CD4-positive, CD25-positive, alpha-beta regulatory T cell (primary cell): ENCODE results near the gene SERTAD1. TPM values are rescaled to one million over a fixed set of nuclear protein-coding genes. Genes with fewer than 3 reads are reported as not detected.
"Not testable (repeated sequence)": the region's sequence is repeated elsewhere in the genome, so short reads cannot be mapped to it uniquely, and the experiment has no call there.

Experiments used
- ATAC-seq, 2 donors: fragments of 150-1000 bp; cut with Tn5 transposase; one replicate each; pipeline ENCODE4 v1.10.0; 2021; ENCODE audit warnings: low read depth in 2 of 2, moderate number of reproducible peaks in 2 of 2, moderate library complexity in 1 of 2
- DNase-seq, 3 donors: peaks; one replicate each; pipeline versions ENCODE4 v3.0.0 to v3.0.0-alpha.2; 2012 to 2022; ENCODE audit warnings: mixed read lengths in 1 of 3
- H3K27ac ChIP-seq: one replicate; pipeline ENCODE4 v1.7.0; 2013; ENCODE audit warnings: mild to moderate bottlenecking, low read length; ENCODE audit not compliant: insufficient read depth, poor library complexity, severe bottlenecking
- H3K27me3 ChIP-seq: one replicate; pipeline ENCODE4 v1.7.0; 2013; ENCODE audit warnings: low read length; ENCODE audit not compliant: control insufficient read depth, insufficient read depth
- H3K36me3 ChIP-seq: one replicate; pipeline ENCODE4 v1.7.0; 2013; ENCODE audit warnings: mild to moderate bottlenecking, low read length, moderate library complexity; ENCODE audit not compliant: control insufficient read depth, insufficient read depth
- H3K4me1 ChIP-seq: 2 replicates; pipeline ENCODE4 v1.7.0; 2013; ENCODE audit warnings: mild to moderate bottlenecking, low read length; ENCODE audit not compliant: insufficient read depth, control insufficient read depth, poor library complexity, severe bottlenecking
- H3K4me3 ChIP-seq: one replicate; pipeline ENCODE4 v1.7.0; 2013; ENCODE audit warnings: low read depth, mild to moderate bottlenecking, low read length, moderate library complexity
- H3K9me3 ChIP-seq, 2 experiments: 1 replicate in 1 of 2; 2 replicates in 1 of 2; pipeline ENCODE4 v1.7.0; 2013; ENCODE audit warnings: low read length in 2 of 2, mild to moderate bottlenecking in 1 of 2, moderate library complexity in 1 of 2; ENCODE audit not compliant: control insufficient read depth in 2 of 2
- H3K27ac Mint-ChIP-seq, 3 donors: one replicate each; pipeline ENCODE4 v1.8.0; 2020 to 2022; ENCODE audit warnings: mild to moderate bottlenecking in 3 of 3, mixed read lengths in 3 of 3, moderate library complexity in 2 of 3
- H3K27me3 Mint-ChIP-seq: one replicate; pipeline ENCODE4 v1.8.0; 2022; ENCODE audit warnings: mild to moderate bottlenecking, mixed read lengths
- H3K36me3 Mint-ChIP-seq: one replicate; pipeline ENCODE4 v1.8.0; 2020; ENCODE audit warnings: mixed read lengths
- H3K4me1 Mint-ChIP-seq, 4 donors: one replicate each; pipeline ENCODE4 v1.8.0; 2020 to 2022; ENCODE audit warnings: mixed read lengths in 4 of 4, mild to moderate bottlenecking in 1 of 4
- H3K4me3 Mint-ChIP-seq, 4 donors: one replicate each; pipeline ENCODE4 v1.8.0; 2020 to 2022; ENCODE audit warnings: mild to moderate bottlenecking in 4 of 4, mixed read lengths in 4 of 4, moderate library complexity in 3 of 4
- H3K9me3 Mint-ChIP-seq, 7 donors: one replicate each; pipeline ENCODE4 v1.8.0; 2020 to 2022; ENCODE audit warnings: mixed read lengths in 7 of 7, mild to moderate bottlenecking in 3 of 7, moderate library complexity in 2 of 7
- polyA plus RNA-seq, 4 donors: library from polyadenylated mRNA; unstranded; fragments of 300-500 nt; fragmentation: Illumina TruSeq; gene quantifications; one replicate each; pipeline ENCODE4 v1.2.3, GENCODE V29; 2021
- total RNA-seq: library from RNA; stranded (reverse); gene quantifications from one replicate; pipeline ENCODE4 v1.2.3, GENCODE V29; 2022

SERTAD1 gene
- total and polyA plus RNA-seq, 5 donors from 2014 or later, result 5.5 to 17.0 (median 6.1) TPM

DNA sequence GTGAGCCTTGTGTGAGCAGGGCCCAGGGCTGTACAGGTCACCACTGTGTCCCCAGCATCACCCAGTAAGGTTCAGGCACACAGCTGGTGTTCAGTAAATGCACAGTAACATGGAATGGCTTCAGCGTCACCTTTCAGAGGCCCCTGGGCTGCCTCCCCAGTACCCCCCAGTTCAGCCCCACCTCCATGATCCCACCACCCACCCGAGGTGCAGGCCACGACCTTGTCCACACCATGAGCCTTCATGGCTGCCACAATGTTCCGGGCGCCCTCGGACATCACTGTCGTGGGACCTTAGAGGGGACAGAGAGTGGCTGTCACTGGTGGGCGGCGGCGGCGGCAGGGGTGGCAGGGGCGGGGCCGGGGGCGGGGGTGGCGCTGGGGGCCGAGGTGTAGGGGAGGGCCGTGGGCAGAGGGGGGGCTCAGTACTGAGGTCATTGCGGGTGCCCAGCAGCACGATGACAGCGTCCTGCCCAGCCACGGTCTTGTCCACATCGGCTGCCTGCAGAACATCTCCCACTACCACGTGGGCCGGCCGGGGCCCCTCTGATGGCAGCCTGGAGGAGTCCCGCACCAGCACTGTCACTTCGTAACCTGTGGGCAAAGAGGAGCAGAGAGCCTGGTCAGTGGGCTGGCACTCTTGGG, 32.3 kb upstream of the SERTAD1 start:
- Histone ChIP-seq H3K9me3 (no peaks in the 10 kb centered on the region), H3K27ac (no peak overlapping the region), H3K4me1 (no peaks in the 10 kb centered on the region), H3K4me3 (no peak overlapping the region), H3K36me3 (no peaks in the 10 kb centered on the region), H3K27me3 (no peaks in the 10 kb centered on the region)
- Mint-ChIP-seq H3K27ac (no peak overlapping the region), H3K9me3 (no peaks in the 10 kb centered on the region), H3K27me3 (no peaks in the 10 kb centered on the region), H3K36me3 (no peaks in the 10 kb centered on the region), H3K4me1 (peaks cover 0 to 4% (median under 1%) of the 10 kb centered on the region in 4 donors), H3K4me3 (no peak overlapping the region)
- DNase-seq (no peak), ATAC-seq (no peak)

DNA sequence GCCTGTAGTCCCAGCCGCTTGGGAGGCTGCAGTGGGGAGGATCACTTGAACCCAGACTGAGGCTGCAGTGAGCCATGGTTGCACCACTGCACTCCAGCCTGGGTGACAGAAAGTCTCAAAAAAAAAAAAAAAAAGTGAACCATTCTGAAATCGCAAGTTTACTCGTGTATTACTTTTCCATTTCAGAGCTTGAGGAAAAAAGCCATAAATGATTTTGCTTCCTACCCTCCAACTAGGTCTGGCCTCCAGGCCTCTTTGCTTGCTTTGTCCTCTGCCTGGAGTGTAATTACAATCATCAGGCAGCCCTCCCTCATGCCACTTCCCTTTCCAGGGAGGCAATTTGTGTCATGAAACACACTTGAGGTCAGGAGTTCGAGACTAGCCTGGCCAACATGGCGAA, 31.3 kb upstream of the SERTAD1 start:
- H3K36me3 ChIP-seq, result no peaks in the 10 kb centered on the region
- Mint-ChIP-seq H3K27me3 (no peaks in the 10 kb centered on the region), H3K27ac (no peak overlapping the region), H3K4me3 (no peak overlapping the region), H3K4me1 (peaks cover 0 to 4% (median 0%) of the 10 kb centered on the region in 4 donors), H3K9me3 (no peaks in the 10 kb centered on the region), H3K36me3 (no peaks in the 10 kb centered on the region)
- no peaks in the 10 kb centered on the region for H3K9me3 ChIP-seq
- no peaks in the 10 kb centered on the region for H3K4me1 ChIP-seq
- no peaks in the 10 kb centered on the region for H3K27me3 ChIP-seq
- ATAC-seq, result no peak
- H3K27ac ChIP-seq, result no peak overlapping the region
- DNase-seq, result no peak
- H3K4me3 ChIP-seq, result no peak overlapping the region

DNA sequence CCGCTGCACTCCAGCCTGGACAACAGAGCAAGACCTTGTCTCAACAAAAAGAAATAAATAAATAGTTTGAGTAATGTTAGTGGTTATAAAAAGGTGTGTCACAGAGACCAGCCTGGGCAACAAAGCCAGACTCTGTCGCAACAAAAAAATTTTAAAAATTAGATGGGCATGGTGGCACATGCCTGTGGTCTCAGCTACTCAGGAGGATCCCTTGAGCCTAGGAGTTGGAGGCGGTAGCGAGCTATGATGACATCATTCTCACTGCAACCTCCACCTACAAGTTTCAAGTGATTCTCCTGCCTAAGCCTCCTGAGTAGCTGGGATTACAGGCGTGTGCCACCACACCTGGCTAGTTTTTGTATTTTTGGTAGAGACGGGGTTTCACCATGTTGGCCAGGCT, 28.2 kb upstream of the SERTAD1 start:
- not testable (repeated sequence) for H3K4me3 ChIP-seq, H3K9me3 Mint-ChIP-seq, H3K27ac ChIP-seq, H3K4me1 ChIP-seq, H3K4me1 Mint-ChIP-seq, H3K27ac Mint-ChIP-seq, H3K4me3 Mint-ChIP-seq, H3K27me3 ChIP-seq, ATAC-seq, H3K36me3 ChIP-seq, H3K36me3 Mint-ChIP-seq, H3K27me3 Mint-ChIP-seq, DNase-seq, H3K9me3 ChIP-seq

GRCh38 chr19:40453151-40453735, 27.5 kb upstream of the SERTAD1 start:
- H3K4me1 ChIP-seq, result no peaks in the 10 kb centered on the region
- Mint-ChIP-seq H3K4me1 (no peaks in the 10 kb centered on the region), H3K27me3 (no peaks in the 10 kb centered on the region), H3K4me3 (peak overlapping the region in 1 of 4 donors; percentile 12), H3K27ac (no peak overlapping the region), H3K36me3 (peaks cover 3% of the 10 kb centered on the region), H3K9me3 (no peaks in the 10 kb centered on the region)
- DNase-seq (no peak), ATAC-seq (no peak)
- no peaks in the 10 kb centered on the region for H3K36me3 ChIP-seq
- H3K27me3 ChIP-seq, result no peaks in the 10 kb centered on the region
- no peaks in the 10 kb centered on the region for H3K9me3 ChIP-seq
- H3K4me3 ChIP-seq, result no peak overlapping the region
- H3K27ac ChIP-seq, result no peak overlapping the region

- Mint-ChIP-seq H3K9me3 (no peaks in the 10 kb centered on the region), H3K36me3 (peaks cover 3% of the 10 kb centered on the region), H3K4me1 (no peaks in the 10 kb centered on the region), H3K27ac (no peak overlapping the region), H3K4me3 (peak overlapping the region in 1 of 4 donors; percentile 75), H3K27me3 (no peaks in the 10 kb centered on the region)
- Histone ChIP-seq H3K27me3 (no peaks in the 10 kb centered on the region), H3K4me1 (no peaks in the 10 kb centered on the region), H3K27ac (no peak overlapping the region), H3K9me3 (no peaks in the 10 kb centered on the region), H3K36me3 (no peaks in the 10 kb centered on the region), H3K4me3 (no peak overlapping the region)
- DNase-seq (no peak), ATAC-seq (no peak)
These were observed 26.2 kb upstream of the SERTAD1 start for GRCh38 chr19:40452016-40452415.

DNA sequence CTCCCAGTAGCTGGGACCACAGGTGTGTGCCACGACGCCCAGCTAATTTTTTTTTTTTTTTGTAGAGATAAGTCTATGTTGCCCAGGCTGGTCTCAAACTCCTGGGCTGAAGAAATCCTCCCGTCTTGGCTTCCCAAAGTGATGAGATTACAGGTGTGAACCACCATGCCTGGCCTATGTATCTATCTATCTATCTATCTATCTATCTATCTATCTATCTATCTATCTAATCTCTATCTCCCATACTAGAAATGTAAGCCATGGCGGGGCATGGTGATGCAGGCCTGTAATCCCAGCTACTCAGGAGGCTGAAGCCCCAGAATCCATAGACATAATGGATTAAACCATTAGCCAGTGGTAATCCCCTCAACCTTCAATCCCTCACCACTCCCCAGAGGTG, 24.9 kb upstream of the SERTAD1 start:
- Histone ChIP-seq H3K27ac (no peak overlapping the region), H3K4me3 (no peak overlapping the region), H3K4me1 (no peaks in the 10 kb centered on the region), H3K36me3 (no peaks in the 10 kb centered on the region), H3K27me3 (no peaks in the 10 kb centered on the region), H3K9me3 (no peaks in the 10 kb centered on the region)
- no peak for ATAC-seq
- H3K4me3 Mint-ChIP-seq, result peak overlapping the region in 1 of 4 donors; percentile 56
- no peak overlapping the region for H3K27ac Mint-ChIP-seq
- no peaks in the 10 kb centered on the region for H3K27me3 Mint-ChIP-seq
- H3K4me1 Mint-ChIP-seq, result no peaks in the 10 kb centered on the region
- no peak for DNase-seq
- peaks cover 3% of the 10 kb centered on the region for H3K36me3 Mint-ChIP-seq
- H3K9me3 Mint-ChIP-seq, result no peaks in the 10 kb centered on the region

GRCh38 chr19:40449506-40449905, 23.7 kb upstream of the SERTAD1 start:
- Mint-ChIP-seq H3K36me3 (peaks cover 3% of the 10 kb centered on the region), H3K9me3 (no peaks in the 10 kb centered on the region), H3K4me3 (peak overlapping the region in 1 of 4 donors; percentile 74), H3K27me3 (no peaks in the 10 kb centered on the region), H3K27ac (no peak overlapping the region), H3K4me1 (peaks cover 0 to 7% (median 4%) of the 10 kb centered on the region in 4 donors)
- no peak for ATAC-seq
- Histone ChIP-seq H3K27ac (no peak overlapping the region), H3K4me1 (no peaks in the 10 kb centered on the region), H3K9me3 (no peaks in the 10 kb centered on the region), H3K27me3 (no peaks in the 10 kb centered on the region), H3K36me3 (no peaks in the 10 kb centered on the region), H3K4me3 (no peak overlapping the region)
- no peak for DNase-seq

- H3K27ac Mint-ChIP-seq, result no peak overlapping the region
- Histone ChIP-seq H3K27ac (no peak overlapping the region), H3K4me1 (peaks cover 5% of the 10 kb centered on the region), H3K4me3 (no peak overlapping the region), H3K9me3 (no peaks in the 10 kb centered on the region), H3K27me3 (no peaks in the 10 kb centered on the region), H3K36me3 (peaks cover 6% of the 10 kb centered on the region)
- no peak for DNase-seq
- H3K27me3 Mint-ChIP-seq, result peaks cover 6% of the 10 kb centered on the region
- no peak for ATAC-seq
- H3K4me1 Mint-ChIP-seq, result peaks cover 9 to 18% (median 15%) of the 10 kb centered on the region in 4 donors
- H3K4me3 Mint-ChIP-seq, result peak overlapping the region; percentile 36 to 99 (median 68)
- peaks cover 3% of the 10 kb centered on the region for H3K36me3 Mint-ChIP-seq
- H3K9me3 Mint-ChIP-seq, result no peaks in the 10 kb centered on the region
These were observed 20.5 kb upstream of the SERTAD1 start for GRCh38 chr19:40446263-40446784.
